GM13977 (cell line): ENCODE measurements around the gene HMG20B.
"Not testable (repeated sequence)": the region's sequence is repeated elsewhere in the genome, so short reads cannot be mapped to it uniquely, and the experiment has no call there.

Experiments used
- DNase-seq: peaks from one replicate; pipeline ENCODE4 v3.0.0; 2012; ENCODE audit warnings: low spot score
- in situ Hi-C: fragments of 300-500 bp; cut with MboI; formaldehyde crosslinking; loops from one replicate; pipeline ENCODE4 v1.12.0; 2022; ENCODE audit warnings: low sequenced_read_pairs, low pct_unique_long_range_greater_than_20kb, mixed read lengths, inconsistent platforms; ENCODE audit not compliant: unreplicated experiment
- TF ChIP-seq, protein P1 (sequence below): IDR thresholded peaks from 2 replicates; pipeline ENCODE4 v1.5.1; 2012; ENCODE audit warnings: mild to moderate bottlenecking, control low read depth; ENCODE audit not compliant: insufficient read depth; ENCODE audit errors: extremely low read depth, missing control alignments

Gene HMG20B

DNA sequence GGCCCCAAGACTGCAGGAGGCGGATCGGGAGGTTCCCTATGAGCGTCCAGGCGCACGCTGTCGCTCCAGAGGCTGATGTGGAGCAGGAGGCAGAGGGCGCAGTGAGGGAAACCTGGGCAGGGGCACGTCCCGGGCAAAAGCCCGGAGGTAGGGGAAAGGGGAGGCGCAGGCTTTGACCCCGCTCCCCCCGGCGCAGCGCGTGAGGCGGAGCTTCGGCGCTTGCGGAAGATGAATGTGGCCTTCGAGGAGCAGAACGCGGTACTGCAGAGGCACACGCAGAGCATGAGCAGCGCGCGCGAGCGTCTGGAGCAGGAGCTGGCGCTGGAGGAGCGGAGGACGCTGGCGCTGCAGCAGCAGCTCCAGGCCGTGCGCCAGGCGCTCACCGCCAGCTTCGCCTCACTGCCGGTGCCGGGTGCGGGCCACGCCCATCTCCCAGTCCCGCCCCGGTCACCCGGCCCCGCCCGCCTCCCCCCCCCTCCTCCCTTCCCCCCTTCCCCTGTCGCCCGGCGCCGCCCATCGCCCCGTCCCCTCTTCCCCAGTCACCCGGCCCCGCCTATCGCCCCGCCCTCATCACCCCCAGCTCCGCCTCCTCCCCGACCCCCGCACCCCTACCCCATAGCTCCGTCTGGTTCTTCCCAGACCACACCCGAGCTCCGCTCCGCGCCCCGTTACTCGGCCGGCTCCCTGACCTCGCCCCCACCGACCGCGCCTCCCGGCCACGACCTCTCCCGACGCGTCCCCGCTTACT lies 4.1 kb downstream of the HMG20B start:
- TF ChIP-seq, protein P1, sequence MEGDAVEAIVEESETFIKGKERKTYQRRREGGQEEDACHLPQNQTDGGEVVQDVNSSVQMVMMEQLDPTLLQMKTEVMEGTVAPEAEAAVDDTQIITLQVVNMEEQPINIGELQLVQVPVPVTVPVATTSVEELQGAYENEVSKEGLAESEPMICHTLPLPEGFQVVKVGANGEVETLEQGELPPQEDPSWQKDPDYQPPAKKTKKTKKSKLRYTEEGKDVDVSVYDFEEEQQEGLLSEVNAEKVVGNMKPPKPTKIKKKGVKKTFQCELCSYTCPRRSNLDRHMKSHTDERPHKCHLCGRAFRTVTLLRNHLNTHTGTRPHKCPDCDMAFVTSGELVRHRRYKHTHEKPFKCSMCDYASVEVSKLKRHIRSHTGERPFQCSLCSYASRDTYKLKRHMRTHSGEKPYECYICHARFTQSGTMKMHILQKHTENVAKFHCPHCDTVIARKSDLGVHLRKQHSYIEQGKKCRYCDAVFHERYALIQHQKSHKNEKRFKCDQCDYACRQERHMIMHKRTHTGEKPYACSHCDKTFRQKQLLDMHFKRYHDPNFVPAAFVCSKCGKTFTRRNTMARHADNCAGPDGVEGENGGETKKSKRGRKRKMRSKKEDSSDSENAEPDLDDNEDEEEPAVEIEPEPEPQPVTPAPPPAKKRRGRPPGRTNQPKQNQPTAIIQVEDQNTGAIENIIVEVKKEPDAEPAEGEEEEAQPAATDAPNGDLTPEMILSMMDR, result no peak
- peak; percentile 38 for DNase-seq
- in situ Hi-C loops, result no loop called here

DNA sequence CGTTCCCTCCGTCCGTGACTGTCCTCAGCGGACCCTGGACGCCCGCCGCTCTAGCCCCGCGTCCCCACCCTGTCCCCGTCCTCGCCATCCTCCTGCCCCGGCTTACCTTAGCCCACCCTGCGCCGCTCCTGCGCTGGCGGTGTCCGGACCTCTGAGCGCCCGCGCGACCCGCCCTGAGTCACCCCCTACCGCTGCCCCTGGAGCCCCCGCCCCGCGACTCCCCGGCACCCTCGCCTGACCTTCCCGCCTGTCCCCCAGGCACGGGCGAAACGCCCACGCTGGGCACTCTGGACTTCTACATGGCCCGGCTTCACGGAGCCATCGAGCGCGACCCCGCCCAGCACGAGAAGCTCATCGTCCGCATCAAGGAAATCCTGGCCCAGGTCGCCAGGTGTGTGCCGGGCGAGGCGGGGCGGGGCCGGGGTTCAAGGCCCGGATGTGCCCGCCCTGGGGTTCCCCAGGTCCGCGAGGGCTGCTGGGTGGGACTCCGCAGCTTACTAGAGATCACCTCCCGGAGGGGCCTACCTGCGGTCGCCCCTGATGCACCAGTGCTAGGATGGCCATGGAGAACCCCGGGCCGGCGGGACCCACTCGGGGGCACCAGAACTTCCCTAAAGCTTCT lies 5.1 kb downstream of the HMG20B start:
- TF ChIP-seq, protein P1, result no peak
- peak; percentile 12 for DNase-seq
- in situ Hi-C loops, result no loop called here

DNA sequence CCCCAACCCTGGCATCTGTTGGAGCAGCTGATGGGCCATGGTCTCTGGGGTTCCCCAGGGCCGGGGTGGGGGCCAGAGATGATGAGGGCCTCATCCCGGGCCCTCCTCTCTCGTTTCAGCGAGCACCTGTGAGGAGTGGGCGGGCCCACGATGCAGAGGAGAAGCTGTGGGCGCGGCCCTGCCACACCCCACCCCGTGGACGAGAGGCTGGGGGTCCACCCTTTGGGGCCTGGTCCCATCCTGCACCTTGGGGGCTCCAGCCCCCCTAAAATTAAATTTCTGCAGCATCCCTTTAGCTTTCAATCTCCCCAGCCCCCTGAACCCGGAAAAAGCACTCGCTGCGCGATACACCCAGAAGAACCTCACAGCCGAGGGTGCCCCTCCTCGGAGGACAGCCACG lies 5.6 kb downstream of the HMG20B start:
- peak; percentile 6 for DNase-seq
- TF ChIP-seq, protein P1, result no peak
- in situ Hi-C loops, result no loop called here

DNA sequence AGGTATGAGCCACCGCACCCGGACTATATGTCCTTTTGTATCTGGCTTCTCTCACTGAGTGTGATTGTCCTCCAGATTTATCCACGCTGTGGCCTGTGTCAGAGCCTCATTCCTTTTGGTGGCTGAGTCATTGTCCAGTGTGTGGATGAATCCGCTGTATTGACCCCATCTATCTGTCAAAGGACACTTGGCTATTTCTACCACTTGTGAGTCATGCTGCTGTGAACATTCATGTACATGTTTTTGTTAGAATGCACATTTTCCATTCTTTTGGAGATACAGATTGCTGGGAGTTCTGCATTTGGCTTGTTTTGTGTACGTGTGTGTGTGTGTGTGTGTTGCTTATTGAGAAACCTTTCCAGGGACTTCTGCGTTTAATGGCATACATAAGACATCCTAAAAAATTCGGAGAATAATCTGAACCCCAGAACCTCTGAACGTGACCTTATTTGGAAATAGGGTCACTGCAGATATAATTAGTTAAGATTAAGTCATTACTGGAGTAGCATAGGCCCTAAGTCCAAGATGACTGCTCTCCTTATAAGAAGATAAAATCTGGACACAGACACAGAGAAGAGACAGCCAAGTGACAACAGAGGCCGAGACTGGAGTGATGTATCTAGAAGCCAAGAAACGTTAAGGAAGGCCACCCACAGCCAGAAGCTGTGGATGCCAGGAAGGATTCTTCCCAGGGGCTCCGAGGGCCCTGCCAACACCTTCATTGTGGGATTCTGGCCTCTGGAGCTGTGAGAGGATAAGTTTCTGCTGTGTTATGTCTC lies 7.6 kb downstream of the HMG20B start:
- in situ Hi-C loops, result no loop called here
- TF ChIP-seq, protein P1, result no peak
- DNase-seq, result no peak

DNA sequence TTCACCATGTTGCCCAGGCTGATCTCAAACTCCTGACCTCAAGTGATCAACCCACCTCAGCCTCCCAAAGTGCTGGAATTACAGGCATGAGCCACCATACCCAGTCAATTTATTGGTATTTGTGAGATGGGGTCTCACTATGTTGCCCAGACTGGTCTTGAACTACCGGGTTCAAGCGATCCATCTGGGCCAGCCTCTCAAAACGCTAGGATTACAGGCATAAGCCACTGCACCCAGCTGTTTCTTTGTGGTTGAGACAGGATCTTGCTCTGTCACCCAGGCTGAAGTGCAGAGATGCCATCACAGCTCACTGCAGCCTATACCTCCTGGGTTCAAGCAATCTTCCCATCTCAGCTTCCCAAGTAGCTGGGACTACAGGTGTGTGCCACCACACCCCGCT lies 9.0 kb downstream of the HMG20B start:
- DNase-seq, in situ Hi-C loops: not testable (repeated sequence)

DNA sequence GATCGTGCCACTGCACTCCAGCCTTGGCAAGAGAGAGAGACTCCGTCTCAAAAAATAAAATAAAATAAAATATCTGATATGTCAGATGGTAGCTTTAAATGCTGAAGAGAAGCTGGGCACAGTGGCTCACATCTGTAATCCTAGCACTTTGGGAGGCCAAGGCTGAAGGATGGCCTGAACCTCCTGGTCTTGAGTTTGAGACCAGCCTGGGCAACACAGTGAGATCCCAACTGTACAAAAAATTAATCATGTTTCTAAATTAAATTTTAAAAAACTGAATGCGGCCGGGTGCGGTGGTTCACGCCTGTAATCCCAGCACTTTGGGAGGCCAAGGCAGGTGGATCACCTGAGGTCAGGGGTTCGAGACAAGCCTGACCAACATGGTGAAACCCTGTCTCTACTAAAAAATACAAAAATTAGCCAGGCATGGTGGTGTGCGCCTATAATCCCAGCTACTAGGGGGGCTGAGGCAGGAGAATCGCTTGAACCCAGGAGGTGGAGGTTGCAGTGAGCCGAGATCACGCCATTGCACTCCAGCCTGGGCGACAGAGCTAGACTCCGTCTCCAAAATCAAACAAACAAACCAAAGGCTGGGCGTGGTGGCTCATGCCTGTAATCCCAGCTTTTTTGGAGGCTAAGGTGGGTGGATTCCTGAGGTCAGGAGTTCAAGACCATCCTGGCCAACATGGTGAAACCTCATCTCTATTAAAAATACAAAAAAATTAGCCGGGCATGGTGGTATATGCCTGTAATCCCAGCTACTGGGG lies 11.5 kb downstream of the HMG20B start:
- in situ Hi-C loops, DNase-seq: not testable (repeated sequence)

DNA sequence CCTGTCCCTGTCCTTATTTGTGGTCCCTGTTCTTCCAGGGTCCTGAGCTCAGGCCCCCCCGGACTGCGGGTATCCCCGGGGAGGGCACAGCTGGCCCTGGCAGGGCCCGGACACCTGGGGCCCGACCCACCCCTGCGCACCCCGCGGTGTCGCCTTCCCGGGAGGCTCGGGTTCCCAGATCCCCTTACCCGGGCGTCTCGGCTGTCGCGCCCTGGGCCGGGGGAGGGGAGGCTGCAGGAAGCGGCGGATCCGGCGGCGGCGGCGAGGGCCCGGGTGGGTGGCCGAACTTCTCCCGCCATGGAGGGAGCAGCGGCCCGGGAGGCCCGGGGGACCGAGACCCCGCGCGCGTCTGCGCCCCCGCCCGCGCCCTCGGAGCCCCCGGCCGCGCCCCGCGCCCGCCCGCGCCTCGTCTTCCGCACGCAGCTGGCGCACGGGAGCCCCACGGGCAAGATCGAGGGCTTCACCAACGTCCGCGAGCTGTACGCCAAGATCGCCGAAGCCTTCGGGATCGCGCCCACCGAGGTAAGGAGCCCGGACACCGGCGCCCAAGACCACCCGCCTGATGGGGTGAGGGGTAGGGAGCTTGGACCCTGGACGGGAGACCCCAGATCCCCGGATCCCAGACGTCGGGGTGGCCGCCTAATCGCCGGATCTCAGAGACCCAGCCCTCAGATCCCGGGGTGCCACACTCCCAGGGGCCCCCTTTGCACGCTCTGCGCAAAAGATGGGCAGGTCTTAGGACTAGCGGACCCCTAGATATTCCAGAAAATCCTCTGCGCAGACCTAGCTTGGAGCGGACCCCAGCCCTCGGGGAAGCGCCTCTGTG lies 12.8 kb downstream of the HMG20B start, which contains the start of gene GIPC3:
GIPC3 (plus strand) TSS at position 178 of the 826 bp plus-strand sequence; CDS start at position 298, 120 bp downstream.
- in situ Hi-C loops, result no loop called here
- TF ChIP-seq, protein P1, result no peak
- DNase-seq, result no peak
